Liver (tissue), 9 donors: ENCODE results near the gene HPS1. TPM values are rescaled to one million over a fixed set of nuclear protein-coding genes. Genes with fewer than 3 reads are reported as not detected.
A peak's percentile ranks its signal among the peaks of the same experiment; 100 is the strongest.

ENCODE experiments used
- DNase-seq: peaks from one replicate; pipeline ENCODE4 v3.0.0-alpha.2; 2017; ENCODE audit warnings: low spot score
- H3K27ac ChIP-seq, 2 donors: one replicate each; pipeline ENCODE4 v1.7.0; 2013; ENCODE audit warnings: inconsistent platforms in 2 of 2, low read length in 2 of 2, control low read depth in 1 of 2, low read depth in 1 of 2, mild to moderate bottlenecking in 1 of 2
- H3K27me3 ChIP-seq, 4 donors: one replicate each; pipeline versions ENCODE4 v1.6.1 to v1.7.0; 2013; ENCODE audit warnings: low read length in 3 of 4, inconsistent platforms in 1 of 4, mild to moderate bottlenecking in 1 of 4, moderate library complexity in 1 of 4; ENCODE audit not compliant: control insufficient read depth in 4 of 4, insufficient read depth in 4 of 4
- H3K36me3 ChIP-seq, 4 donors: one replicate each; pipeline versions ENCODE4 v1.6.1 to v1.7.0; 2013; ENCODE audit warnings: low read length in 3 of 4, mild to moderate bottlenecking in 3 of 4, low read depth in 1 of 4, moderate library complexity in 1 of 4; ENCODE audit not compliant: control insufficient read depth in 4 of 4, insufficient read depth in 3 of 4
- H3K4me1 ChIP-seq, 4 donors: one replicate each; pipeline versions ENCODE4 v1.6.1 to v1.7.0; 2013; ENCODE audit warnings: low read length in 3 of 4, mild to moderate bottlenecking in 3 of 4, moderate library complexity in 1 of 4; ENCODE audit not compliant: control insufficient read depth in 4 of 4, insufficient read depth in 4 of 4
- H3K4me3 ChIP-seq, 3 donors: one replicate each; pipeline versions ENCODE4 v1.6.1 to v1.7.0; 2013; ENCODE audit warnings: low read length in 3 of 3, control low read depth in 1 of 3, low read depth in 1 of 3, mild to moderate bottlenecking in 1 of 3
- H3K9ac ChIP-seq, 2 donors: one replicate each; pipeline ENCODE4 v1.7.0; 2013; ENCODE audit warnings: low read length in 2 of 2, mild to moderate bottlenecking in 2 of 2, moderate library complexity in 2 of 2, control low read depth in 1 of 2, low read depth in 1 of 2
- H3K9me3 ChIP-seq, 4 donors: one replicate each; pipeline versions ENCODE4 v1.6.1 to v1.7.0; 2013; ENCODE audit warnings: low read length in 3 of 4; ENCODE audit not compliant: control insufficient read depth in 4 of 4
- CTCF ChIP-seq: fragments of 150-350 bp; IDR thresholded peaks from 2 replicates; pipeline ENCODE4 v1.5.1; 2017; ENCODE audit warnings: improper control_type of control experiment, low read depth, low read length; ENCODE audit not compliant: missing input control
- EGR1 ChIP-seq, 2 donors: IDR thresholded peaks; 2 replicates each; pipeline ENCODE4 v1.6.1; 2016 to 2018; ENCODE audit warnings: antibody characterized with exemption in 2 of 2, low read depth in 2 of 2
- FOXA1 ChIP-seq: IDR thresholded peaks from 2 replicates; pipeline ENCODE4 v1.6.1; 2016; ENCODE audit warnings: antibody characterized with exemption
- GABPA ChIP-seq, 2 donors: IDR thresholded peaks in 1 of 2; conservative IDR thresholded peaks in 1 of 2; 2 replicates each; pipeline ENCODE4 v1.6.1; 2016; ENCODE audit warnings: antibody characterized with exemption in 2 of 2, mild to moderate bottlenecking in 1 of 2, moderate library complexity in 1 of 2
- HNF4A ChIP-seq, 2 donors: conservative IDR thresholded peaks; 2 replicates each; pipeline ENCODE4 v1.6.1; 2016; ENCODE audit warnings: antibody characterized with exemption in 2 of 2, mild to moderate bottlenecking in 2 of 2
- HNF4G ChIP-seq: IDR thresholded peaks from 2 replicates; pipeline ENCODE4 v1.6.1; 2016; ENCODE audit warnings: antibody characterized with exemption
- JUND ChIP-seq, 2 donors: IDR thresholded peaks; 2 replicates each; pipeline ENCODE4 v1.6.1; 2016; ENCODE audit warnings: antibody characterized with exemption in 2 of 2
- NR2F2 ChIP-seq: IDR thresholded peaks from 2 replicates; pipeline ENCODE4 v1.6.1; 2016; ENCODE audit warnings: antibody characterized with exemption
- RAD21 ChIP-seq, 2 donors: IDR thresholded peaks; 2 replicates each; pipeline ENCODE4 v1.6.1; 2016; ENCODE audit warnings: antibody characterized with exemption in 2 of 2, mild to moderate bottlenecking in 2 of 2
- RXRA ChIP-seq, 2 donors: IDR thresholded peaks; 2 replicates each; pipeline ENCODE4 v1.6.1; 2017 to 2018; ENCODE audit warnings: antibody characterized with exemption in 2 of 2, mild to moderate bottlenecking in 1 of 2
- SP1 ChIP-seq: IDR thresholded peaks from 2 replicates; pipeline ENCODE4 v1.6.1; 2018; ENCODE audit warnings: antibody characterized with exemption, mild to moderate bottlenecking
- TAF1 ChIP-seq: conservative IDR thresholded peaks from 2 replicates; pipeline ENCODE4 v1.6.1; 2016; ENCODE audit warnings: antibody characterized with exemption, mild to moderate bottlenecking
- WGBS: extraction: QIAGEN DNeasy Blood & Tissue Kit; methylation state at CpG from one replicate; pipeline ENCODE4 v1.1.7; 2013; 5-methylcytosine and 5-hydroxymethylcytosine counted together
- polyA plus RNA-seq, 2 donors: library from polyadenylated mRNA; stranded (reverse) in 1 of 2; unstranded in 1 of 2; fragments of 200-250 nt in 1 of 2; fragments of >200 nt in 1 of 2; fragmentation: Nextera tagmentation in 1 of 2; extraction: Ambion mirVana in 1 of 2; gene quantifications; one replicate each; pipeline versions ENCODE4 v1.2.1 to v1.2.3, GENCODE V29; 2013 to 2015
- total RNA-seq, 2 donors: library from RNA; depleted of rRNA; stranded (reverse); fragments of >200 nt; gene quantifications; one replicate each; pipeline ENCODE4 v1.2.3, GENCODE V29; 2014
- TF ChIP-seq, protein P1 (sequence below): IDR thresholded peaks from 2 replicates; pipeline ENCODE4 v1.6.1; 2016; ENCODE audit warnings: antibody characterized with exemption
- TF ChIP-seq, protein P2 (sequence below): IDR thresholded peaks from 2 replicates; pipeline ENCODE4 v1.6.1; 2016; ENCODE audit warnings: antibody characterized with exemption
- TF ChIP-seq, protein P3 (sequence below): IDR thresholded peaks from 2 replicates; pipeline ENCODE4 v1.6.1; 2016; ENCODE audit warnings: antibody characterized with exemption, mild to moderate bottlenecking
- TF ChIP-seq, protein P4 (sequence below): IDR thresholded peaks from 2 replicates; pipeline ENCODE4 v1.6.1; 2016; ENCODE audit warnings: antibody characterized with exemption
- donor health status: healthy.
- donor health status: healthy.
- donor health status: healthy.
- donor health status: healthy.
- donor health status: healthy.

The HPS1 gene
- total and polyA plus RNA-seq, 4 donors, result 19.9 to 56.7 (median 29.8) TPM

DNA sequence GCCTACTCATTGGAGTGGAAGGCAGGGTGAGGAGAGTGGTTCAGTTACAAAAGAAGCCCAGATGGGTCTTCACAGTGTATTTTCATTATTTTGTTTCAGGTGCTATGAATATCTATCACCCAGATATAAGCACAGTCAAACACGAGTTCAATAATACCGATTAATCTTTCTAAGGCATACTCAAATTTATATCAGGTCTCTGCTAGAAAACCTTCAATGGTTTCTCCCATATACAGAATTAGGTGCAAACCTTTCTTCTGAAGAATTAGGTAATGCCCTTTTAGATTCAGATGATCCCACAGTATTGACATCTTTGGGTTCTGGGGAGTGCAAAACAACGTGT is 14.7 kb upstream of the HPS1 start:
- H3K9ac ChIP-seq, result no peak overlapping the region
- no peak for DNase-seq
- 90% methylated on average over 3 of the region's 3 CpGs for WGBS
- H3K27ac ChIP-seq, result no peak overlapping the region
- no peaks in the 10 kb centered on the region for H3K4me1 ChIP-seq
- H3K4me3 ChIP-seq, result no peak overlapping the region
- H3K9me3 ChIP-seq, result no peaks in the 10 kb centered on the region
- H3K36me3 ChIP-seq, result no peaks in the 10 kb centered on the region
- TF ChIP-seq, protein P1, sequence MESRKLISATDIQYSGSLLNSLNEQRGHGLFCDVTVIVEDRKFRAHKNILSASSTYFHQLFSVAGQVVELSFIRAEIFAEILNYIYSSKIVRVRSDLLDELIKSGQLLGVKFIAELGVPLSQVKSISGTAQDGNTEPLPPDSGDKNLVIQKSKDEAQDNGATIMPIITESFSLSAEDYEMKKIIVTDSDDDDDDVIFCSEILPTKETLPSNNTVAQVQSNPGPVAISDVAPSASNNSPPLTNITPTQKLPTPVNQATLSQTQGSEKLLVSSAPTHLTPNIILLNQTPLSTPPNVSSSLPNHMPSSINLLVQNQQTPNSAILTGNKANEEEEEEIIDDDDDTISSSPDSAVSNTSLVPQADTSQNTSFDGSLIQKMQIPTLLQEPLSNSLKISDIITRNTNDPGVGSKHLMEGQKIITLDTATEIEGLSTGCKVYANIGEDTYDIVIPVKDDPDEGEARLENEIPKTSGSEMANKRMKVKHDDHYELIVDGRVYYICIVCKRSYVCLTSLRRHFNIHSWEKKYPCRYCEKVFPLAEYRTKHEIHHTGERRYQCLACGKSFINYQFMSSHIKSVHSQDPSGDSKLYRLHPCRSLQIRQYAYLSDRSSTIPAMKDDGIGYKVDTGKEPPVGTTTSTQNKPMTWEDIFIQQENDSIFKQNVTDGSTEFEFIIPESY, result no peak
- TF ChIP-seq, protein P2, sequence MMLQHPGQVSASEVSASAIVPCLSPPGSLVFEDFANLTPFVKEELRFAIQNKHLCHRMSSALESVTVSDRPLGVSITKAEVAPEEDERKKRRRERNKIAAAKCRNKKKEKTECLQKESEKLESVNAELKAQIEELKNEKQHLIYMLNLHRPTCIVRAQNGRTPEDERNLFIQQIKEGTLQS, result no peak
- TF ChIP-seq, protein P3, sequence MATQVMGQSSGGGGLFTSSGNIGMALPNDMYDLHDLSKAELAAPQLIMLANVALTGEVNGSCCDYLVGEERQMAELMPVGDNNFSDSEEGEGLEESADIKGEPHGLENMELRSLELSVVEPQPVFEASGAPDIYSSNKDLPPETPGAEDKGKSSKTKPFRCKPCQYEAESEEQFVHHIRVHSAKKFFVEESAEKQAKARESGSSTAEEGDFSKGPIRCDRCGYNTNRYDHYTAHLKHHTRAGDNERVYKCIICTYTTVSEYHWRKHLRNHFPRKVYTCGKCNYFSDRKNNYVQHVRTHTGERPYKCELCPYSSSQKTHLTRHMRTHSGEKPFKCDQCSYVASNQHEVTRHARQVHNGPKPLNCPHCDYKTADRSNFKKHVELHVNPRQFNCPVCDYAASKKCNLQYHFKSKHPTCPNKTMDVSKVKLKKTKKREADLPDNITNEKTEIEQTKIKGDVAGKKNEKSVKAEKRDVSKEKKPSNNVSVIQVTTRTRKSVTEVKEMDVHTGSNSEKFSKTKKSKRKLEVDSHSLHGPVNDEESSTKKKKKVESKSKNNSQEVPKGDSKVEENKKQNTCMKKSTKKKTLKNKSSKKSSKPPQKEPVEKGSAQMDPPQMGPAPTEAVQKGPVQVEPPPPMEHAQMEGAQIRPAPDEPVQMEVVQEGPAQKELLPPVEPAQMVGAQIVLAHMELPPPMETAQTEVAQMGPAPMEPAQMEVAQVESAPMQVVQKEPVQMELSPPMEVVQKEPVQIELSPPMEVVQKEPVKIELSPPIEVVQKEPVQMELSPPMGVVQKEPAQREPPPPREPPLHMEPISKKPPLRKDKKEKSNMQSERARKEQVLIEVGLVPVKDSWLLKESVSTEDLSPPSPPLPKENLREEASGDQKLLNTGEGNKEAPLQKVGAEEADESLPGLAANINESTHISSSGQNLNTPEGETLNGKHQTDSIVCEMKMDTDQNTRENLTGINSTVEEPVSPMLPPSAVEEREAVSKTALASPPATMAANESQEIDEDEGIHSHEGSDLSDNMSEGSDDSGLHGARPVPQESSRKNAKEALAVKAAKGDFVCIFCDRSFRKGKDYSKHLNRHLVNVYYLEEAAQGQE, result no peak
- TF ChIP-seq FOXA1 (no peak), NR2F2 (no peak), EGR1 (IDR thresholded peaks at IDR 0.05; ENCODE audit: low read depth in 2 of 2) (no peak), RXRA (IDR thresholded peaks at IDR 0.05) (no peak), HNF4A (conservative IDR thresholded peaks at IDR 0.05) (no peak), JUND (IDR thresholded peaks at IDR 0.05) (no peak), HNF4G (no peak), RAD21 (IDR thresholded peaks at IDR 0.05) (no peak), GABPA (IDR thresholded peaks at IDR 0.05 in 1 of 2, conservative IDR thresholded peaks at IDR 0.05 in 1 of 2) (no peak), SP1 (no peak), TAF1 (no peak), CTCF (no peak)
- H3K27me3 ChIP-seq, result no peaks in the 10 kb centered on the region

DNA sequence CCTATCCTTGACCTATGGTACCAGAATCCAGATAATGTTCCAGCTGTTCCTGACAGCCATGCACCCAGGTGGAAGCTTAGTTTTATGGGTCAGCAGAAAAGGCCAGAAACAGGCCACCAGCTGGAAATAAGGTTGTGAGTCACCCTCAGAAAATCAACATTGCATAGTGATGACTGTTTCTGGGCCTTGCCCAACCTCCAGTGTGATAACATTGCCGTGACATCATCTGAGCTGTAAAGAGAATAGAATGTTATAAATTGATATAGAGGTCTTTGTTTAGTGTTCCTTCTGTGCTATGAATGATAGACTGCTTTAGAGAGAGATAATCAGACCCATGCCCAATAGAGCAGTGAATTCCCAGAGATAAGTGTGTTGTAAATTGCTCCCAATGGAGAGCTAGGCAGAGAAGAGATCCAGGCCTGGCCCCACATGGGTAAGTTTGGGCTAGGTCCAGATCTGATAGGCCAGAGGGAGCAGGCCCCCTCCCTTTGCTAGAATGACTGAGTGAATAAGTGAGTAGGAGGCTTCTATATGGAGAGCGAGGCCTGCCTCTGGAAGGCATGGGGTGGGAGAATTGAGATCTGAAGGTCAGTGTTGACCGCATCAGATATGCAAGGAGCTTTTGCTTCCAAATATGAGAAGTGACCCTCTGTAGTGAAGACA is 14.2 kb upstream of the HPS1 start:
- Histone ChIP-seq H3K36me3 (no peaks in the 10 kb centered on the region), H3K9me3 (no peaks in the 10 kb centered on the region), H3K27ac (peak overlapping the region in 1 of 2 donors; percentile 20), H3K4me1 (no peaks in the 10 kb centered on the region), H3K4me3 (no peak overlapping the region), H3K9ac (no peak overlapping the region), H3K27me3 (no peaks in the 10 kb centered on the region)
- WGBS, result 80% methylated on average over 3 of the region's 3 CpGs
- DNase-seq, result no peak
- no peak for TF ChIP-seq CTCF
- TF ChIP-seq, protein P4, sequence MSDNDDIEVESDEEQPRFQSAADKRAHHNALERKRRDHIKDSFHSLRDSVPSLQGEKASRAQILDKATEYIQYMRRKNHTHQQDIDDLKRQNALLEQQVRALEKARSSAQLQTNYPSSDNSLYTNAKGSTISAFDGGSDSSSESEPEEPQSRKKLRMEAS, result peak; percentile 50
- TF ChIP-seq EGR1 (IDR thresholded peaks at IDR 0.05; ENCODE audit: low read depth in 2 of 2), result no peak
- TF ChIP-seq FOXA1, result peak; percentile 68
- TF ChIP-seq RAD21 (IDR thresholded peaks at IDR 0.05), result peak in 1 of 2 donors; percentile 22
- TF ChIP-seq SP1, result peak; percentile 57
- no peak for TF ChIP-seq HNF4G
- TF ChIP-seq JUND (IDR thresholded peaks at IDR 0.05), result peak; percentile 97 to 99
- TF ChIP-seq, protein P3, result peak; percentile 41
- TF ChIP-seq NR2F2, result peak; percentile 48
- TF ChIP-seq, protein P2, result peak; percentile 96
- TF ChIP-seq HNF4A (conservative IDR thresholded peaks at IDR 0.05), result peak; percentile 69 to 82
